NCI-H1694 (cell line): ENCODE measurements around the gene SLC22A24.
"Not testable (repeated sequence)": the region's sequence is repeated elsewhere in the genome, so short reads cannot be mapped to it uniquely, and the experiment has no call there.

ENCODE experiments used
- DNase-seq: peaks from one replicate; lab custom pipeline; 2025; lab: John Stamatoyannopoulos, UW

Gene SLC22A24, protein sequence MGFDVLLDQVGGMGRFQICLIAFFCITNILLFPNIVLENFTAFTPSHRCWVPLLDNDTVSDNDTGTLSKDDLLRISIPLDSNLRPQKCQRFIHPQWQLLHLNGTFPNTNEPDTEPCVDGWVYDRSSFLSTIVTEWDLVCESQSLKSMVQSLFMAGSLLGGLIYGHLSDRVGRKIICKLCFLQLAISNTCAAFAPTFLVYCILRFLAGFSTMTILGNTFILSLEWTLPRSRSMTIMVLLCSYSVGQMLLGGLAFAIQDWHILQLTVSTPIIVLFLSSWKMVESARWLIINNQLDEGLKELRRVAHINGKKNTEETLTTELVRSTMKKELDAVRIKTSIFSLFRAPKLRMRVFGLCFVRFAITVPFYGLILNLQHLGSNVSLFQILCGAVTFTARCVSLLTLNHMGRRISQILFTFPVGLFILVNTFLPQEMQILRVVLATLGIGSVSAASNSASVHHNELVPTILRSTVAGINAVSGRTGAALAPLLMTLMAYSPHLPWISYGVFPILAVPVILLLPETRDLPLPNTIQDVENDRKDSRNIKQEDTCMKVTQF

DNA sequence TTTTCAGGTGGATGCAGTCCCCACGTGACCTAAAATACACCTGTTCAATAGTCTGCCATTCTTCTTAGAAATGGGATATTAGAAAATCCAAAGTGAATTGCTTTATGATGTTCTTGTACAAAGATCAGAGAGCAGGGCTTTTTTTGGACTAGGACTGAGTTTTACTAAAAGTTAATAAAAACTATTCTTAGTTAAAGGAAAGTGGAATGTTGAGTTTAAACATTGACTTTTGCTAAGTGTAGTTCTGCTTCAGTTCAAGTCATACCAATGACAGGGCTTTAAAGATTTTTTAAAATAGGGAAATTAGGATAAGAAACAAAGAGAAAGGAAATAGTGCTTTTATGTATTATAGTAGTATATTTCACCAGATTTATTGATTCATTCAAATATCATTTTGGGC is at the start of gene SLC22A24:
Gene SLC22A24, minus strand, starts transcription at position 101 of the 400 bp plus-strand sequence. CDS start 442 bp downstream, outside the sequence.
- DNase-seq = no peak

DNA sequence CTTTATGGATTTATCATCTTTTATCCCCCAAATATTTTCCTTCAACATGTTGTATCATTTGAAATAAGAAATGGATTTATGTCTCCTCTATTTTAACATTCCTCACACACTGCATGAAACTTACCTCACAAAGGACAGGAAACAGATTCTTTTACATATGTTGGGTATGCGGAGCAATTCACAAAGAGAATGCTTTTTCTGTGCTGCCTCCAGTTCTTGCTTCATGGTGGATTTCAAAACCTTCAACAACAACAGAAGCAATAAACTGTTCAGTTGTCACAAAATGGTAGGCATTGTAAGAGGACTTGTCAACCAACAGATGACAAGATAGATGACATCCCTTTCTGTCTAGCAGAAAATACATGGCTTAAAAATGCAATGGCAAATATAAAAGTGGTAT is 36.5 kb upstream of the SLC22A24 start:
- no peak for DNase-seq

DNA sequence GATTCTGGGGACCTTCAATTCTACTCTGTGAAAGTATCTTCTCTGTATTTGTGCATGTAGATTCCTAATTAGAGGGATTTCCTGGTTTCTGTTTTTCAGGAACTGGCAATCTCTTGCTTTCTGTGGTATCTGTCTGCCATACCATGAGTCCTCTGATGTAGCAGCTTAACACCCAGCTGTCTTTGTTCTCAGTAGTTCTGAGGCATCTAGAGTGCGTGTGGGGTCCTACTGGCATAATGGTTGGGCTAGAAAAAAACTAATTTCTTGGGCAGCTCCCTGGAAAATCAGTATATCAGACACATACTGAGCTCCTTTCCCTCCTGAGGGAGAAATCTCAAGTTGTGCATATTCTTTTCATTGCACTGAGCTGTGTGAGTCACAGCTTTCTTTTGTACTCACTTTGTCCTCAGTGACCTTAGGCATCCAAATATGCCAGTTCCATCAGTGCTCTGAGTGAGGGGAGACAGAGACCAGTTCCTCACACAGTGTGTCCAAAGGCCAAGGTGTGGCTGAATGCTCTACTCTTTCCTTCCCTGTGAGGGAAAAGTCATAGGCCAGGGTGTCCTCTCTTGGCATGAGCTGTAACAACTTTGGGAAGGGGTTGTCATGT is 35.5 kb upstream of the SLC22A24 start:
- DNase-seq = no peak

DNA sequence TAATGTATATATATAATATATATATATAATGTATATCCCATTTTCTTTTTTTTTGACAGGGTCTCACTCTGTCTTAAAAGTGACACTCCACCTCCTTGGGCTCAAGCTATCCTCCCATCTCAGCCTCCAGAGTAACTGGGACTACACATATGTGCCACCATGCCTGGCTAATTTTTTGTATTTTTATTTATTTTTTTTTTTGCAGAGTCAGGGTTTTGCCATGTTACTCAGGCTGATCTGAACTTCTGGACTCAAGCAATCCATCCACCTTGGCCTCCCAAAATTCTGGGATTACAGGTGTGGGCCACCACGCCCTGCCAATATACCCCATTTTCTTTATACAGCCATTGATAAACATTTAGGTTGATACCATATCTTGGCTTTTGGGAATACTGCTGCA is 33.9 kb upstream of the SLC22A24 start:
- no peak for DNase-seq

DNA sequence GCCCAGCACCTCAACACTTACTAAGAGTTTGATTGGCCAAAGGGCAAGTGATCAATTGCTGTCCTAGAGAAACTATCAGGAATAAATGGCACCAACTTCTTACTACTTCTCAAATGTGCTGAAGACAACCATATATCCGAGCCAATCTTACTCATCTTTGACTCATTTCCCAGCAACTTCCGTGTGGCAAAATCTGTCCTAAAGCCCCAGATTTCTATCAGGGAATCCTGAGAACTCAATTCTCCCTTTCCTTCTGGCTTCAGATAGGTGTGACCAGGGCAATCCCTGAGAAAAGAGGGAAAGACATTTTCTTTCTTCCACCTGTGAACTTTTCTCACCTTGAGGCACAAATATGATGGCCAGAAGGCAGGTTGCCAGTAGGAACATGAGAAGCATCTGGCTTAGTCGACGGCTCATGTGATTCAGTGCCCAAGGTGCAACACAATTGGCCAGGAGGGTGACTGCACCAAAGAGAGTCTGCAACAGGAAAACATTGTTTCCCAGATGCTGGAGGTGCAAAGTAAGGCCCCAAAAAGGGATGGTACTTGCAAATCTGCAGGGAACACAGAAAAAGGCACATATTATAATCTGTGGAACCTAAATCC is 21.8 kb upstream of the SLC22A24 start:
- DNase-seq = no peak

DNA sequence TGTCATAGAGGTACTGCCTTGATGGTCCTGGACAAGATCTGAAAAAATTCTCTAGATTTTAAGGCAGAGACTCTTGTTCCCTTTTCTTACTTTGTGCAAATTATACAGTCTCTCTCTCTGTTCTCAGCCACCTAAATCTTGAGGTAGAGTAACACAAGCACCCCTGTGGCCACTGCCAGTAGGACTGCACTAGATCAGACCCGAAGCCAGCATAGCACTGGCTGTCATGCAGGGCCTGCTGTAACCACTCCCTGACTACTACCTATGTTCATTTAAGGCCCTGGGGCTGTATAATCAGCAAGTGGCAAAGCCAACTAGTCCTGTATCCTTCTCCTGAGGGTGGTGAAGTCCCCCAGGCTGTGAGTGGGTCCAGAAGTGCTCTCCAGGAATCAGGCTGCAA is 11.8 kb upstream of the SLC22A24 start:
- DNase-seq = no peak

DNA sequence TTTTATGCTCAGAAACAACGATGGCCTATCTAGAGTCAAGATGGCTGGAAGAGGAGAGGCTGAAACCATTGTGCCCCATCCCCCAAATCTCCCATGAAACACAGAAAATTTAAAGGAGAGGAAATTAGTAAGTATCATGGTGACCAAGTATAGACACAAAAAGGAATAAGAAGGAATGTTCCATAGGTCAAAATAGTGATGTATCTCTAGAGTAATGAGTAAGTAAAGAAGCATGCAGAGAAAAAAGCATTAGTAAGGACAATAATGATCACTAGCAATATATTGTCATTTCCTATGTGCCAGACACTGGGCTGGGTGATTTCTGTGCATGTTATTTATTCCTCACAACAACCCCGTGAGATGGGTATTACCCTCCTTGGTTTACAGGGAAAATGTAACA is 2.6 kb upstream of the SLC22A24 start:
- no peak for DNase-seq

DNA sequence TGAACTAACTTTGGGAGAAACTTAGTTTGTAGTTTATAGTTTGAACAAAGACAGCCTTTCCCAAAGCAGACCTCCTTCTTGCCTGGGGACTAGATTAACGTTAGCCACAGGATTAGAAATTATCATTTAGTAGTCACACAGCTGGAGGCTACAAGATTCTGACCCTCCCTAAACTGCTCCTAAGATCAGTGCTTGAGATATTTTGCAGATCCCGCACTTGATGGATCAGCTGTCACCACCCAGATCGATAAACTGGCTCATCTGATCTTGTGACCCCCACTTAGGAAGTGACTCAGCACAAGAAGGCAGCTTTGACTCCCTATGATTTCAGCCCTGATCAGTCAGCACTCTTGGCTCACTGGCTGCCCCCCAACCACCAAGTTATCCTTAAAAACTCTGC is 1.6 kb downstream of the SLC22A24 start:
- no peak for DNase-seq

DNA sequence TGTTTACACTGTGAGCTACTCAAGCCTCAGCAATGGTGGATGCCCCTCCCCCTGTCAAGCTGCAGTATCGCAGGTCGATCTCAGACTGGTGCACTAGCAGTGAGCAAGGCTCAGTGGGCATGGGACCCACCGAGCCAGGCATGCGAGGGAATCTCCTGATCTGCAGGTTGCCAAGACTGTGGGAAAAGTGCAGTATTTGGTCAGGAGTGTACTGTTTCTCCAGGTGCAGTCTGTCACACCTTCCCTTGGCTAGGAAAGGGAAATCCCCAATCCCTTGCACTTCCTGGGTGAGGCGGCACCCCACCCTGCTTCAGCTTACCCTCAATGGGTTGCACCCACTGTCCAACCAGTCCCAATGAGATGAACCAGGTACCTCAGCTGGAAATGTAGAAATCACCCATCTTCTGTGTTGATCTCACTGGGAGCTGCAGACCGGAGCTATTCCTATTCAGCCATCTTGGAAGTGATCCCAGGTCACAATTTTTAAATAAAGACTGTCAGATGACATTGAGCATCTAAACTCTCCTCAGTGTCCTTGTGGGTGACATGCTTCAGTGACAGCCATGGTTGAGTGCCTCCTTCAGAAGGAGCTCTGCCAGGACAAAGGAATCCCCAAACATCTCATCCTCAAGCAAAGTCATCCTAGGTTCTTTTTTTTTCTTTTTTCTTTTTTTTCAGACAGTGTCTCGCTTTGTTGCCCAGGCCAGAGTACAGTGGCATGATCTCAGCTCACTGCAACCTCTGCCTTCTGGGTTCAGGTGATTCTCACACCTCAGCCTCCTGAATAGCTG is 10.8 kb downstream of the SLC22A24 start:
- no peak for DNase-seq

DNA sequence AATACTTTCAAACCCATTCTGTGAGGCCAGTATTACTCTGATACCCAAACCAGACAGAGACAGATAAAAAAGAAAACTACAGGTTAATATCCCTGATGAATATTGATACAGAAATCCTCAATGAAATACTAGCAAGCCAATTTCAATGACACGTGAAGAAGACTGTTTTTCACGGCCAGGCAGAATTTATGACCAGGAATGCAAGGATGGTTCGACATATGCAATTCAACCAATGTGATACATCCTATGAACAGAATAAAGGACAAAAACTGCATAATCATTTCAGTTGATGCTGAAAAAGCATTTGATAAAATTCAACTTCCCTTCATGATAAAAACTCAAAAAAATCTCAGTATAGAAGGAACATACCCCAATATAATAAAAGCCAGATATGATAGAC is 44.5 kb downstream of the SLC22A24 start:
- DNase-seq = no peak

DNA sequence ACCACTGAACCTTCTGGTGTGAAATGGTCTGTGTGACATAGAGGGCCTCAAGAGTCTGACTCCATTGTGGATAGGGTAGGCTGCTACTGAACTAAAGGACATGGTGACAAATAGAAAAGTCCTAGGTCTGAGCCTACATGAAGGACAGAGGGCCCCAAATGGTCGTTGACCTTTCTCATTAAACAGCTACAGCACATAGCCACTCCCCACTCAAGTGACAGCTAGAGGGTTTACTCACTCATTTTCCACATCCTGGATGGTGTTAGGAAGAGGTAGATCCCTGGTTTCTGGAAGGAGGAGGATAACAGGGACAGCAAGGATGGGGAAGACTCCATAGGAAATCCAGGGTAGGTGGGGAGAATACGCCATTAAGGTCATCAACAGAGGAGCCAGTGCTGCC is 63.3 kb downstream of the SLC22A24 start:
- DNase-seq = no peak

DNA sequence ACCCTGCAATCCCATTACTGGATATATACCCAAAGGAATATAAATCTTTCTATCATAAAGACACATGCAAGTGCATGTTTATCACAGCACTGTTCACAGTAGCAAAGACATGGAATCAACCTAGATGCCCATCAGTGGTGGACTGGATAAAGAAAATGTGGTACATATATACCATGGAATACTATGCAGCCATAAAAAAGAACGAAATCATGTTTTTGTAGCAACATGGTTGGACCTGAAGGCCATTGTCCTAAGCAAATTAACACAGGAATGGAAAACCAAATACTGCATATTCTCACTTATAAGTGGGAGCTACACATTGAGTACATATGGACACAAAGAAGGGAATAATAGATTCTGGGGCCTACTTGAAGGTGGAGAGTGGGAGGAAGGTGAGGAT is 97.8 kb downstream of the SLC22A24 start:
- DNase-seq = not testable (repeated sequence)

DNA sequence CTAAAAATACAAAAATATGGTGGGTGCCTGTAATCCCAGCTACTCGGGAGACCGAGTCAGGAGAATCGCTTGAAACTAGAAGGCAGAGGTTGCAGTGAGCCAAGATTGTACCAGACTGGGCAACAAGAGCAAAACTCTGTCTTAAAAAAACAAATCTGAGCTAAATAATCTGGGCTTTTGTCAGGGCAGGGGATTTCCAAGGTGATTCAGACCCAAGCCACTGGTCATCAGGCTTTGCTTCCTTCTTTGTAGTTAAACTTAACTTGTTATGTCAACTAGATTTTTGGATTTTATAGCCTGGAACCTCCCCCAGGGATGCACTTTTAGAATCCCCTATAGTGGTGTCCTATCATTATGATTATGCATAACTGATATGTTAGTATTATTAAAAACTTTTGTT is 101.4 kb downstream of the SLC22A24 start:
- DNase-seq = no peak

DNA sequence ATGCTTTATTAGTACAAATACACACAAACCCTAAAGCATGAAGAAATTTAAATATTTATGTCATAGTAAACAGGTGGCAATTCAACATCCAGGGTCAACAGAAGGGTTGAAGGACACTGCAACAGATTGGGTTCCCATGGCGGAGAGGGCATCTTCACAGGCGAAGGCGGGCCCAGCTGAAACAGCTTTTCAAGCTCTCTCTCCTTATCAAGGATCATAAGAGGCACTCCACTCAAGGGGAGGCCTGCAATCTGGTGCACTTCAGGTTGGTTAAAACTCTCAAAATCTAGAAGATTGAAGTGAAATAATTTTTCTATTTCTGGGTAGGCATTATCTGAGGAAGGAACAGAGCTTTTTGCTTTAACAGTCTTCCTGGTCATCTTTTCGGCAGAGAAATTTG is 111.6 kb downstream of the SLC22A24 start:
- DNase-seq = no peak
